Ishikawa (cell line): Measurements from ENCODE around the gene KRT7.

ENCODE experiments used
- CEBPB ChIP-seq: IDR thresholded peaks from 2 replicates; pipeline ENCODE4 v1.6.1; 2012
- CREB1 ChIP-seq: IDR thresholded peaks from 2 replicates; pipeline ENCODE4 v1.6.1; 2012; ENCODE audit warnings: low read depth
- EGR1 ChIP-seq: IDR thresholded peaks from 2 replicates; pipeline ENCODE4 v1.6.1; 2012
- EP300 ChIP-seq: IDR thresholded peaks from 2 replicates; pipeline ENCODE4 v1.6.1; 2012; ENCODE audit warnings: borderline replicate concordance
- FOXM1 ChIP-seq: IDR thresholded peaks from 2 replicates; pipeline ENCODE4 v1.6.1; 2012; ENCODE audit warnings: low read depth, borderline replicate concordance
- NFIC ChIP-seq: IDR thresholded peaks from 2 replicates; pipeline ENCODE4 v1.6.1; 2012
- RAD21 ChIP-seq: IDR thresholded peaks from 2 replicates; pipeline ENCODE4 v1.6.1; 2012; ENCODE audit warnings: low read depth
- REST ChIP-seq: IDR thresholded peaks from 2 replicates; pipeline ENCODE4 v1.6.1; 2012; ENCODE audit warnings: low read depth, mild to moderate bottlenecking
- TAF1 ChIP-seq: IDR thresholded peaks from 2 replicates; pipeline ENCODE4 v1.6.1; 2012; ENCODE audit warnings: low read depth, mild to moderate bottlenecking
- TCF12 ChIP-seq: IDR thresholded peaks from 2 replicates; pipeline ENCODE4 v1.6.1; 2012; ENCODE audit warnings: low read depth
- TEAD4 ChIP-seq: IDR thresholded peaks from 2 replicates; pipeline ENCODE4 v1.6.1; 2012
- USF1 ChIP-seq: IDR thresholded peaks from 2 replicates; pipeline ENCODE4 v1.6.1; 2012
- YY1 ChIP-seq: IDR thresholded peaks from 2 replicates; pipeline ENCODE4 v1.6.1; 2012; ENCODE audit warnings: low read depth
- ZBTB7A ChIP-seq: IDR thresholded peaks from 2 replicates; pipeline ENCODE4 v1.6.1; 2012; ENCODE audit warnings: low read depth
- TF ChIP-seq, protein P1 (sequence below): IDR thresholded peaks from 2 replicates; pipeline ENCODE4 v1.6.1; 2012

KRT7 gene

DNA sequence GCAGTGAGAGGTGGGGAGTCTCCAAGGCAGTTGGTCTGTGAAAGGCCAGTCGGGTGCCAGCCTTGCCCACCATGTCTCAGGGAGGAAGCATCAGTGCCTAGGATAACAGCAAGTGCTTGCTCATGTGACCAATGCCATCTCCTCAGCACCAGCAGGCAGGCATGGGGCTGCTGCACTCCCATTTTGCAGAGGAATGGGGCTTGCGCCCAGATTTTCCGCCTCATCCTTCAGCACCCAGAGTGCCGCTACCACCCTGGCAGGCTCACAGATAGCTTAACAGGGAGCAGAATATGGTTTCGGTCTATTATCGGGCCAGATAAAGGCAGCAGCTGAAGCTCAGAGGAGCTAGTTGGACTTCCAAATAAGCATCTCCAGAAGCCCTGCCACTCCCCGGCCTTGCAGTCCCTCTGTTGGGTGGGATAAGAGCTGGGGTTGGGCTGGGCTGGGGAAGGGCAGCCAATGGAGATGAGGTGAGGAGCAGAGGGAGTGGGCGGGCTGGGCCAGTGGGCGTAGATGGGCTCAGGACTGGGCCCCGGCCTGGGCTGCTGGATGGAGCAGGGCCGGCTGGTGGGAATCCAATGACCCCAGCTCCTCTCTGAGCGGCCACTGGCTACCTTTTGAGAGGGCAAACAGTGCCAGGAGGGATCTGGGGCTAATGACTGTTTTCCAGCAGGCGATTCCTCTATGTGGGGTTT lies 32.8 kb upstream of the KRT7 start:
- TF ChIP-seq TCF12 = no peak
- TF ChIP-seq TAF1 = no peak
- TF ChIP-seq, protein P1, sequence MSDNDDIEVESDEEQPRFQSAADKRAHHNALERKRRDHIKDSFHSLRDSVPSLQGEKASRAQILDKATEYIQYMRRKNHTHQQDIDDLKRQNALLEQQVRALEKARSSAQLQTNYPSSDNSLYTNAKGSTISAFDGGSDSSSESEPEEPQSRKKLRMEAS = no peak
- peak; percentile 68 for TF ChIP-seq EGR1

DNA sequence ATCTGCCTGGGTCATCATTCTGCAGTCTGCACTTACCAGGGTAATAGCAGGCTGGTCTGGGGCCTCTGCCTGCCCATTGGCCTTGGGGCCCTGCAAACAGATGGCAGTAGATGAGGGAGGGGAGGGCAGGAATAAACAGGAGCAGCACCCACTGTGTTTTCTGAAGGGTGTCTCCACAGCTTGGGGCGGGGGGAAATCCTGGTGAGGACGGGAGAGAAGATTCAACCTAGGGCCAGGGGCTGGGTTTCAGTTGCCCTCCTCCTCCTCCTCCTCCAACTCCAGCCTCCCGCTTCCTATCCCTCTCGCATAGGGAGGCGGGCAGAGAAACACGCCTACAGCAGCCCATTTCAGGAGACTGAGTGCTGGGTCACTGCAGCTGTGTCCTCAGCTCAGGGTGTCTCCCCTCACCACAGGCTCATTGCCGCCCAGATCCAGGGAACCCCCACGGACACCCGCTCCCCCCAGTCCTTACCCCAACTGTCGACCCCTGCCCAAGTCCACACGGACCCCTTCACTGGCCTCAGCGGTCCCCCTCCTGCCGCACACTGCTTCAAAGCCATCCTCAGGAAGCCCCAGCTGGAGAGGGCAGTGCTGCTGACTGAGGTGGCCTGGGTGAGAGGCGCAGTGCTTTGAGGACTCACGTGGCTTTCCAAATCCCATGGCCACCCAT lies 32.1 kb upstream of the KRT7 start:
- TF ChIP-seq TAF1 = no peak
- no peak for TF ChIP-seq REST
- no peak for TF ChIP-seq FOXM1
- no peak for TF ChIP-seq EGR1
- TF ChIP-seq TEAD4 = no peak

GRCh38 chr12:52201451-52201839 lies 31.6 kb upstream of the KRT7 start:
- TF ChIP-seq RAD21 (no peak), TAF1 (no peak), TEAD4 (peak; percentile 11; the same call in 1 of the 2 replicates), EGR1 (no peak), TCF12 (no peak), EP300 (no peak)

DNA sequence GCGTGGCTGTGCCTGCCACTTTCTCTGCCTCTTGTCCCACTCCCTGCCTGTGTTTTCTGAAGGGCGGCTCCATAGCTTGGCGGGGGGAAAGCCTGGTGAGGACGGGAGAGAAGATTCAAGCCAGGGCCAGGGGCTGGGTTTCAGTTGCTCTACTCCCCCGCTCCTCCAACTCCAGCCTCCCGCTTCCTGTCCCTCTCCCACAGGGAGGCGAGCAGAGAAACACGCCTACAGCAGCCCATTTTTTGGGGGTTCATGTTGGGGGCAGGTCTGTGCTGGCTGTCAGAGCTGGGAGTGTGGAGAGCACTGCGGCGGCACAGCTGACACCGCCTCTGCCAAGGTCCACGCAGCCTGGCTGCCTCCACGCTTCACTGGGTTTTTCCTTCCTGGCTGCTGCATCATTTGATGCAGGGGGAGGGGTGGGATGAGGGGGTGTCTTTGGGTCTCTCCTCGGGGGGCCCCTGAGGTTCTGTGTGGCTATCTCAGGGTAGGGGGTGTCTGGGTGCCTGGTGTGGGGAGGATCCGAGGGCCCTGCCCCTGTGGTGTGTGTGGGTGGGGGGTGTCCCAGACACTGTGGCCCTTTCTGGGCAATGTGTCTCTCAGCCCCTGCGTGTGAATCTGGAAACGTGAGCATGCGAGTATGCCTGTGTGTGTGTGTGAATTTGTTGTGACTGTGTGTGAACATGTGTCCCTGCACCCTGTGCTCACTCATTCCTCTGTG lies 30.5 kb upstream of the KRT7 start:
- TF ChIP-seq FOXM1 = 0 out of 2 replicates have a peak, but pooled peaks have one; percentile 14
- TF ChIP-seq YY1 = no peak; the same call in 1 of the 2 replicates
- peak; percentile 78 for TF ChIP-seq TCF12
- peak; percentile 73; the same call in 1 of the 2 replicates for TF ChIP-seq EP300
- TF ChIP-seq EGR1 = peak; percentile 67
- TF ChIP-seq NFIC = peak; percentile 69
- no peak for TF ChIP-seq USF1
- TF ChIP-seq TAF1 = peak; percentile 61; the same call in 1 of the 2 replicates
- TF ChIP-seq RAD21 = no peak; the same call in 1 of the 2 replicates
- TF ChIP-seq ZBTB7A = peak; percentile 70; the same call in 1 of the 2 replicates
- TF ChIP-seq TEAD4 = peak; percentile 54

DNA sequence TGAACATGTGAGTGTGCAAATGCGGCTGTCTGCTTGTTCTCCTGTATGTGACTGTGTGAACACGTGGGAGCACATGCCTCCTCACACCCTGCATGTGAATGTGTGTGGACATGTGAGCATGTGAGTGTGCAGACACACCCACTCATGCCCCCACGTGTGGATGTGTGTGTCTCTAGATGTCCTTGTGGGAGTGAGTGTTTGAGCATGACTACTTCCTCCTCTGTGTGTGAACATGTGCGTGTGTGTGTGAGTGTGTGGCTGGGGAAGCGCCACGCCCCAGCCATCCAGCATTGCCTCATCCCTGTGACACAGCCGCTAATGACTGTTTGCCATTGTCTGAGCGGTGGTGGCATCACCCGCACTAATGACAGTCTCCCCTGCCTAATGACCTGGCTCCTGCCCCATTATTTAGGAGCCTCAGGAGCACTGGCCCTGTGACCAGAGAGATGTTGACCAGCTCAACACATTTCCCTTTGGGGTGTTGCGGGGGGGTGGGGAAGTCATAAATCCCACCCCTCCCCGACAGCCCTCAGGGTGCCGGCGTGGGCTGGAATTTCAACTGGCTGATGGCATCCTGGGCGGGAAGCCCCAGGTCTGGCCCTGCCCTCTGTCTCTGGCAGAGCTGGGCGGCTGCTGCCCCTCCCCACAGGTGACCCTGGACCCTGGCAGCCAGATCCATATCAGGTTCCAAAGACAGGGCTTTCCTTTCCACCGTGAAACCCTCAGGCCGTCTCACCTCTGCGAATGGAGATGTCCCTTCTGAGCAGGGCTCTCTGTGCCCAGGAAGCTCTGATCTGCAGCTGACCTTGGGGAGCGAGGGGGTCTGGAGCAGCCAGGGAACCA lies 29.7 kb upstream of the KRT7 start:
- TF ChIP-seq CREB1 (no peak), TEAD4 (peak; percentile 95), EP300 (peak; percentile 97), ZBTB7A (peak; percentile 89), TCF12 (peak; percentile 99), YY1 (peak; percentile 61; the same call in 1 of the 2 replicates), CEBPB (peak; percentile 88), REST (no peak), RAD21 (peak; percentile 29; the same call in 1 of the 2 replicates), EGR1 (peak; percentile 96), USF1 (peak; percentile 19), NFIC (peak; percentile 95), FOXM1 (peak; percentile 94), TAF1 (peak; percentile 29; the same call in 1 of the 2 replicates)
- TF ChIP-seq, protein P1 = peak; percentile 93
